Activated T-helper 1 cell treated with anti-CD3 and anti-CD28 coated beads, Interleukin-12 subunit alpha, Interleukin-12 subunit beta, Interleukin-2, Interleukin-4 antibody, amounts not matched to agents 30 ng/mL and 10 ng/mL and 1 ng/mL, durations not matched to agents 14 hours and 24 hours and 36 hours (primary cell): ENCODE data around the gene CEP20. TPM values are rescaled to one million over a fixed set of nuclear protein-coding genes. Genes with fewer than 3 reads are reported as not detected.

Source experiments
- DNase-seq: peaks from one replicate; pipeline ENCODE4 v3.0.0; 2021; ENCODE audit warnings: low spot score
- H3K27ac Mint-ChIP-seq: one replicate; pipeline ENCODE4 v1.8.0; 2021; ENCODE audit warnings: mild to moderate bottlenecking, mixed read lengths
- H3K27me3 Mint-ChIP-seq: one replicate; pipeline ENCODE4 v1.8.0; 2022; ENCODE audit warnings: mild to moderate bottlenecking, moderate library complexity, mixed read lengths; ENCODE audit not compliant: insufficient read depth
- H3K36me3 Mint-ChIP-seq: one replicate; pipeline ENCODE4 v1.8.0; 2021; ENCODE audit warnings: low read depth, mixed read lengths
- H3K4me1 Mint-ChIP-seq: one replicate; pipeline ENCODE4 v1.8.0; 2021; ENCODE audit warnings: low read depth, mixed read lengths
- H3K4me3 Mint-ChIP-seq: one replicate; pipeline ENCODE4 v1.8.0; 2021; ENCODE audit warnings: mild to moderate bottlenecking, moderate library complexity, mixed read lengths
- H3K9me3 Mint-ChIP-seq: one replicate; pipeline ENCODE4 v1.8.0; 2021; ENCODE audit warnings: mixed read lengths
- intact Hi-C: fragments of 100-400 bp; cut with micrococcal nuclease; formaldehyde crosslinking; loops from one replicate; pipeline ENCODE4 v1.15.1; 2024
- total RNA-seq: library from RNA; stranded (reverse); gene quantifications from 2 replicates; pipeline ENCODE4 v1.2.3, GENCODE V29; 2022

CEP20 gene
- total RNA-seq, 1 donor from 2014 or later, result 50.2 TPM

DNA sequence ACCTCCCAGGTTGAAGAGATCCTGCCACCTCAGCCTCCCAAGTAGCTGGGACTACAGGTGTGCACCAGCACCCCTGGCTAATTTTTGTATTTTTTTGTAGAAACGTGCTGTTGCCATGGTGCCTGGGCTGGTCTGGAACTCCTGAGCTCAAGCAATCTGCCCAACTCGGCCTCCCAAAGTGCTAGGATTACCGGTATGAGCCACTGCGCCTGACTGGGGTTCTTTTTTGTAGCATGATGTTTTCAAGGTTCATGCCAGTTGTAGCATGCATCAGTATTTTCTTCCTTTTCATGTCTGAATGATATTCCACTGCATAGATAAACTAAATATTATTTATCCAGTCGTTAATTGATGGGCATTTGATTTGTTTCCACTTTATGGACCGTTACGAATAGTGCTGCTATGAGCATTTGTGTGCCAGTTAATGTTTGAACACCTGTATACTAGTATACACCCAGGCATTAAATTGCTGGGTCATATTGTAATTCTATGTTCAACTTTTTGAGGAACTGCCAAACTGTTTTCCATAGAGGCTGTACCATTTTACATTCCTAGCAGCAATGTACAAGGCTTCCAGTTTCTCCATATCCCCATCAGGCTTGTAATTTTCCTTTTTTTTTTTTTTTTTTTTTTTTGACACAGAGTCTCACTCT is 24.8 kb upstream of the CEP20 start:
- Mint-ChIP-seq H3K4me1 (peaks cover 17% of the 10 kb centered on the region), H3K9me3 (peaks cover 4% of the 10 kb centered on the region), H3K36me3 (peaks cover 9% of the 10 kb centered on the region), H3K27me3 (peaks cover 2% of the 10 kb centered on the region), H3K27ac (peak overlapping the region; percentile 77), H3K4me3 (no peak overlapping the region)
- no peak for DNase-seq
- intact Hi-C loops, result loop anchor here (2.0 kb wide), 1 partner anchor 14 kb away; no protein-coding TSS in a partner anchor

DNA sequence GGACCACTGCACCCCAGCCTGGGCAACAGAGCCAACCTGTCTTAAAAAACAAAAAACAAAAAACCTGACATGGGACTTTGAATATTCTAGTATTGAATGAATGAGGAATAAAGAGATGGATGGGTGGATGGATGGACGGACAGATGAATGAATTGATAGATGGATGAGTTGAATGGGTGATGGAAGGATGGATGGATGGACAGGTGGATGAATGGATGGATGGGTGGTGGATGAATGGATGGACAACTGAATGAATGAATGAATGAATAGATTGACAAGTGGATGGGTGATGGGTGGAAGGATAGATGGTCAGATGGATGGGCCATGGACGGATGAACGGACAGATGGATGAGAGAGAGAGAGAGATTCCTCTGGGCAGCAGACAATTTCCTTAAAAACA is 22.8 kb upstream of the CEP20 start:
- H3K27ac Mint-ChIP-seq, result no peak overlapping the region
- no peak for DNase-seq
- H3K36me3 Mint-ChIP-seq, result peaks cover 10% of the 10 kb centered on the region
- H3K4me1 Mint-ChIP-seq, result peaks cover 24% of the 10 kb centered on the region
- intact Hi-C loops, result no loop called here
- peaks cover 10% of the 10 kb centered on the region for H3K9me3 Mint-ChIP-seq
- peaks cover 2% of the 10 kb centered on the region for H3K27me3 Mint-ChIP-seq
- H3K4me3 Mint-ChIP-seq, result no peak overlapping the region

DNA sequence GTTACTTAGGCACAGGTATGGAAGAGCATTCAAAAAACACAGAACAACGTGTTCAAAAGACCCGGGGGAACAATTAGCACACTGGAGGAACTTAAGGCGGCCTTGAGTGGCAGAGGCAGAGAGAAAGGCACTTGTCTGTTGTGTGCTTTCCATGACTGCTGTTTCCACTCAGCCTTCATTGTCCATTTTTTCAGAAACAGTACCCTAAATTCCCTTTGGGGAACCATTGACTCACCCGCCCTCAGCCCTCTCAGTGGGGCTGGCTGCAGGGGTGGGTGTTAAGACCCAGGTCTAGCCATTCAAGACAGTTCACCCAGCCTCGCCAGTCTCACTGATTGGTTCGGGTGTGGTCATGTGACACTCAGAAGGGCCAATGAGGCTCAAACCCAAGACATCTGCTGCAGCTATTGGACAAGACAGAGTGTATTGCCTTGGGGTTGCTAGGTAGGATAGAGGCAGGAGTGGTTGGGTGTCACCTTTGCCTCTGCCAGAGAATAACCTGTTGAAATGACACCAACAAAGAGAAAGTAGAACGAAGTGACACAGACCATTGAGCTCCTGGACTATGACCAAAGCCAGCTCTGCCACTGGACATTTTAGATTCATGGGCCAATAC is 19.6 kb upstream of the CEP20 start:
- H3K4me3 Mint-ChIP-seq, result no peak overlapping the region

DNA sequence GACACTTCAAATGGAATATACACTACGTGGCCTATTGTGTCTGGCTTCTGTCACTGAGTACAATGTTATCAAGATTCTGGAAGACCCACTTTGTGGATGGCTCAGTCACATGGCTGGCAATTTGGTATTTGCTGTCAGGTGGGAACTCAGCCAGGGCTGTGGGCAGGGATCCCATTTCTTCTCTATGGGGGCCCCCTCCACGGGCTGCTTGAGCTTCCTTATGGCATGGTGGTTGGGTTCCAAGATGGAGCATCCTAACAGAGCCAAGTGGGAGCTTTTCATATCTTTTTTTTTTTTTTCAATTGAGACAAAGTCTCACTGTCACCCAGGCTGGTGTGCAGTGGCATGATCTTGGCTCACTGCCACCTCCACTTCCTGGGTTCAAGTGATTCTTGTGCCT is 18.0 kb upstream of the CEP20 start:
- Mint-ChIP-seq H3K27ac (no peak overlapping the region), H3K27me3 (peaks cover 5% of the 10 kb centered on the region), H3K4me3 (no peak overlapping the region), H3K36me3 (peaks cover 4% of the 10 kb centered on the region), H3K9me3 (peaks cover 7% of the 10 kb centered on the region), H3K4me1 (peaks cover 10% of the 10 kb centered on the region)
- intact Hi-C loops, result no loop called here
- DNase-seq, result no peak

More for the DNA sequence above, 19.6 kb upstream of the CEP20 start:
- peak; percentile 5 for DNase-seq
- Mint-ChIP-seq H3K27ac (peak overlapping the region; percentile 36), H3K9me3 (peaks cover 7% of the 10 kb centered on the region), H3K4me1 (peaks cover 21% of the 10 kb centered on the region), H3K36me3 (peaks cover 6% of the 10 kb centered on the region), H3K27me3 (peaks cover 3% of the 10 kb centered on the region)
- intact Hi-C loops, result loop anchor here (1.0 kb wide), 1 partner anchor 11 kb away; no protein-coding TSS in a partner anchor

DNA sequence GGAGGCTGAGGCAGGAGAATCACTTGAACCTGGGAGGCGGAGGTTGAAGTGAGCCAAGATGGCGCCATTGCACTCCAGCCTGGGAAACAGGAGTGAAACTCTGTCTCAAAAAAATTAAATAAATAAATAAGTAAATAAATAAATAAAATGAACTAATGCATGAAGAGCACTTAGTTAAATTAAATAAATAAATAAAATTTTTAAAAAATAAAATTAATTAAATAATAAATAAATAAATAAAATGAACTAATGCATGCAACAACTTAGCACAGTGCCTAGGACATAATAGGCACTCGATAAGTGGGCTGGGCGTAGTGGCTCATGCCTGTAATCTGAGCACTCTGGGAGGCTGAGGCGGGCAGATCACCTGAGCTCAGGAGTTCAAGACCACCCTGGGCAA is 15.6 kb upstream of the CEP20 start:
- no peak for DNase-seq
- H3K4me3 Mint-ChIP-seq, result no peak overlapping the region

DNA sequence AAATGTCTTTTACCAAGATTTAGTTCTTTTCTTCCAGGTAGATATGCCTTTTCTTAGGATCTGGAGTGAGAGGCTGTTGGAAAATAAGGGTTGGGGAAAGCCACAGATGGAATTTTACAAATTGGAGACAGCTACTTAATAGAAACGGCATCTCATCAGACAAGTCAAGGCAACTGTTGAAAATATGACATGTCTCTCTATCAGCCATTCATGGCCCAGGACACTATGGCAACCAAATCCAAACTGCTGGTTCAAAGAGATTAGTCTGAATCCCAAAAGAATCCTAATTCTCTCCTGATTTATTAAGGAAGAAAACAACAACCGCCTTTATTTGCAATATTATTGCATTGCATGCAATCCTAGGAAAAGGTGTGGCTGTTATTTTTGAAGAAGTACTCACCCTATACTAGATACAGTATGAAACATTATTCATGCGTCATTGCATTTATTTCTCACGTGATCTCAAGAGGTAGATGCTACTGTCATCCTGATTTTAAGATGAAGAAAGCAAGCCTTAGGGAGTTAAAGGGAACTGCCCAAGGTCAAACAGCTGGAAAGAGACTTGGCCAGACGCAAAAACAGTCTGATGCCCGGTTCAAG is 12.6 kb upstream of the CEP20 start:
- H3K27ac Mint-ChIP-seq, result no peak overlapping the region
- no peak for DNase-seq
- H3K9me3 Mint-ChIP-seq, result no peaks in the 10 kb centered on the region
- peaks cover 4% of the 10 kb centered on the region for H3K27me3 Mint-ChIP-seq
- no peak overlapping the region for H3K4me3 Mint-ChIP-seq
- peaks cover 33% of the 10 kb centered on the region for H3K4me1 Mint-ChIP-seq
- no peaks in the 10 kb centered on the region for H3K36me3 Mint-ChIP-seq
- intact Hi-C loops, result no loop called here

More for the DNA sequence above, 15.6 kb upstream of the CEP20 start:
- Mint-ChIP-seq H3K36me3 (peaks cover 2% of the 10 kb centered on the region), H3K27ac (no peak overlapping the region), H3K27me3 (peaks cover 4% of the 10 kb centered on the region), H3K4me1 (peaks cover 21% of the 10 kb centered on the region), H3K9me3 (peaks cover 7% of the 10 kb centered on the region)
- intact Hi-C loops, result no loop called here

DNA sequence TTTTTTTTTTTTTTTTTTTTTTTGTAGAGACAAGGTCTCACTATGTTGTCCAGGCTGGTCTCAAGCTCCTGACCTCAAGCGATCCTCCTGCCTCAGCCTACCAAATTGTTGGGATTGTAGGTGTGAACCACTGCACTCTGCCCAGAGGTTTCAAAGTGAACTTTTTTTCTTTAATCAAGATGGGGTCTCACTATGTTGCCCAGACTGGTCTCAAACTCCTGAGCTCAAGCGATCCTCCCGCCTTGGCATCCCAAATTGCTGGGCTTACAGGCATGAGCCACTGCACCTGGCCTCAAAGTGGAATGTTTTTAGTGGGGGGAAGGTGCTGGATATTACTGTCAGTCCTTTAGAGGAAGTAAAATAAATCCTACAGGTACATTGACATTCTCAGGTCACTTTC is 12.0 kb upstream of the CEP20 start:
- Mint-ChIP-seq H3K4me1 (peaks cover 33% of the 10 kb centered on the region), H3K36me3 (no peaks in the 10 kb centered on the region), H3K27ac (no peak overlapping the region), H3K27me3 (peaks cover 4% of the 10 kb centered on the region), H3K9me3 (no peaks in the 10 kb centered on the region), H3K4me3 (no peak overlapping the region)
- DNase-seq, result no peak
- intact Hi-C loops, result no loop called here

DNA sequence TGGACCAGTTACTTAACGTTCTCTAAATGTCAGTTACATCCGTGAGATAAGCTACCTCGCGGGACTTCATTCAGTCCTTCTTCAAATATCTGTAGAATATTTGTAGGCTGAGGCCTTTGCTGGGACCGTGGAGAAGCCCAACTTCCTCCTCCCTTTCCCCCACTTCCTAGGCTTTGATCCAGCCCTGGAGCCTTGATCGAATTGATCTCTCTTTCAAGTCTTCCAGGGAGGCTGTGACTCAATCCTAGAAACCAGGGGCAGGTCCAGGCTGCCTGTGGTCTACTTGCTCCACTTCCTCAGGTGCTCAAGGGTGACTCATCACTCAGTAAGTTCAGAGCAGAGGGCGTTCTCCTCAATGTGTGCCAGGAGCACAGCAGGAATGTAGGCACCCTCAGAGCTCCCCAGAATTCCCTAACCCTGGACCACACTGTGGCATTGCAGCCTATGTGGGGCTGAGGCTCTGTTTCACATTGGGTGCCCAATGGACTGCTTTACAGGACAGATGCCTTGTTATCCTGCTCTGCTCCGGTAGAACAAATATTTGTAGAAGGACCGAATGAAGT is 11.2 kb upstream of the CEP20 start:
- intact Hi-C loops, result loop anchor here (1.0 to 2.0 kb wide), 4 partner anchors 11 to 62 kb away; partner anchors contain the start of gene CEP20
- Mint-ChIP-seq H3K4me1 (peaks cover 33% of the 10 kb centered on the region), H3K4me3 (peak overlapping the region; percentile 46), H3K27ac (peak overlapping the region; percentile 6), H3K27me3 (peaks cover 4% of the 10 kb centered on the region), H3K36me3 (no peaks in the 10 kb centered on the region), H3K9me3 (no peaks in the 10 kb centered on the region)
- DNase-seq, result peak; percentile 54

DNA sequence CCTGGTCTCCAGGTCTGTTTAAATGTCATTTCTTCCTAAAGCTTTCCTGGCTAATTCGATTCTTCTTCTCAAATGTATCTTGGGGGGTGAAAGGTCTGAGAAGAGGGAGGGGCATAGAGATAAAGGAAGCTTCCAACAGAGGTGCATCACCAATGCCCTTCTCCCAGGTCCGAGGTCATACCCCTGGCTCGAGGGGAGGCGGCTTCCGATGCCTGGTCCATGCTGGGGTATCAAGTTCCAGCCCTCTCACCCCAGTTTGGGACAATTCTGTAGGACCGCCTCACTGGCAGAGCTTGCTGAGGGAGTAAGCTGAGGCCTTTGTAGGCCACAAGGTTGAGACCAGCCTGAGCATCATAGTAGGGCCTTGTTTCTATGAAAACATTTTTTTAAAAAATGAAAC is 10.3 kb upstream of the CEP20 start:
- H3K27ac Mint-ChIP-seq, result peak overlapping the region; percentile 80
- H3K36me3 Mint-ChIP-seq, result peaks cover 2% of the 10 kb centered on the region
- H3K9me3 Mint-ChIP-seq, result no peaks in the 10 kb centered on the region
- H3K4me3 Mint-ChIP-seq, result peak overlapping the region; percentile 47
- intact Hi-C loops, result loop anchor here (1.0 to 2.0 kb wide), 4 partner anchors 10 to 63 kb away; partner anchors contain the start of gene CEP20
- peaks cover 33% of the 10 kb centered on the region for H3K4me1 Mint-ChIP-seq
- DNase-seq, result no peak
- H3K27me3 Mint-ChIP-seq, result peaks cover 4% of the 10 kb centered on the region

DNA sequence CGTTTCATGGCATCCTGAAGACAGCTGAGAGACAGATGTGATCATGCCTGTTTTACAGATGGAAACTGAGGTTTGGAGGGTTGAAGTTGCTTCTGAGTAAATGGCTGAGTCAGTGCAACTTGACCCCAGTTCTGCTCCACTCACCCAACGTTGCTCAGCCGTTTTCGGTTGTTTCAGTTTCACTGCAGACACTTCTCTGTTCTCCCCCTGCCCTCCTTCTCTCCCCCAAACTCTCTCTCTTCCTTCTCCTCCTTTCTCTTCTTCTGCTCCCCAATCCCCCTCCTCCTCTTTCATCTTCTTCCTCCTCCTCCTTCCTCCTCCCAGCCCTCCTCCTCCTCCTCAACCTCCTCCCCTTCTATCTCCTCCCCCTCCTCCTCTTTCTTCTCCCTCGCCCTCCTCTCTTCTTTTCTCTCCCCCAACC is 9.4 kb upstream of the CEP20 start:
- peaks cover 2% of the 10 kb centered on the region for H3K36me3 Mint-ChIP-seq
- peak overlapping the region; percentile 69 for H3K4me3 Mint-ChIP-seq
- peaks cover 2% of the 10 kb centered on the region for H3K27me3 Mint-ChIP-seq
- peak overlapping the region; percentile 94 for H3K27ac Mint-ChIP-seq
- DNase-seq, result peak; percentile 27
- H3K9me3 Mint-ChIP-seq, result no peaks in the 10 kb centered on the region
- intact Hi-C loops, result loop anchor here (1.0 to 2.0 kb wide), 3 partner anchors 10 to 53 kb away; no protein-coding TSS in a partner anchor
- H3K4me1 Mint-ChIP-seq, result peaks cover 33% of the 10 kb centered on the region

DNA sequence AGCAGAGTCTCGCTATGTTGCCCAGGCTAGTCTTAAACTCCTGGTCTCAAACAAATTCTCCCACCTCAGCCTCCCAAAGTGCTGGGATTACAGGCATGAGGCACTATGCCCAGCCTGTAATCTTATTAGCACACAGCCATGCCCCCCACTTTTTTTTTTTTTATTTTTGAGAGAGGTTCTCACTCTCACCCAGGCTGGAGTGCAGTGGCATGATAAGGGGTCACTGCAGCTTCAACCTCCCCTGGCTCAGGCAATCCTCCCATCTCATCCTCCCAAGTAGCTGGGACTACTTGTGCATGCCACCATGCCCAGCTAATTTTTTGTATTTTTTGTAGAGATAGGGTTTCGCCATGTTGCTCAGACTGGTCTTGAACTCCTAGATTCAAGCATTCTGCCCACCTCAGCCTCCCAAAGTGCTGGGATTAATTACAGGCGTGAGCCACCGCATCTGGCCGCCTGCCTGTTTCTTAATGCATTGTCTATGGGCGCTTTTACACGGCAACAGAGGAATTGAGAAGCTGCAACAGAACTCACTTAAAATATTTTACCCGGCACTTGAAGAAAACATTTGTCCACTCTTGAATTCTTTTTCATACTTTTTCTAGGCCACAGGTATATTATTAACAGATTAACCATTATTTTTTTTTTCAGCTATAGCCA is 8.8 kb upstream of the CEP20 start:
- peak overlapping the region; percentile 69 for H3K4me3 Mint-ChIP-seq
- H3K4me1 Mint-ChIP-seq, result peaks cover 33% of the 10 kb centered on the region
- no peak for DNase-seq
- H3K36me3 Mint-ChIP-seq, result peaks cover 2% of the 10 kb centered on the region
- no peaks in the 10 kb centered on the region for H3K9me3 Mint-ChIP-seq
- no peaks in the 10 kb centered on the region for H3K27me3 Mint-ChIP-seq
- peak overlapping the region; percentile 94 for H3K27ac Mint-ChIP-seq
- intact Hi-C loops, result loop anchor here (1.0 kb wide), 1 partner anchor 11 kb away; no protein-coding TSS in a partner anchor

DNA sequence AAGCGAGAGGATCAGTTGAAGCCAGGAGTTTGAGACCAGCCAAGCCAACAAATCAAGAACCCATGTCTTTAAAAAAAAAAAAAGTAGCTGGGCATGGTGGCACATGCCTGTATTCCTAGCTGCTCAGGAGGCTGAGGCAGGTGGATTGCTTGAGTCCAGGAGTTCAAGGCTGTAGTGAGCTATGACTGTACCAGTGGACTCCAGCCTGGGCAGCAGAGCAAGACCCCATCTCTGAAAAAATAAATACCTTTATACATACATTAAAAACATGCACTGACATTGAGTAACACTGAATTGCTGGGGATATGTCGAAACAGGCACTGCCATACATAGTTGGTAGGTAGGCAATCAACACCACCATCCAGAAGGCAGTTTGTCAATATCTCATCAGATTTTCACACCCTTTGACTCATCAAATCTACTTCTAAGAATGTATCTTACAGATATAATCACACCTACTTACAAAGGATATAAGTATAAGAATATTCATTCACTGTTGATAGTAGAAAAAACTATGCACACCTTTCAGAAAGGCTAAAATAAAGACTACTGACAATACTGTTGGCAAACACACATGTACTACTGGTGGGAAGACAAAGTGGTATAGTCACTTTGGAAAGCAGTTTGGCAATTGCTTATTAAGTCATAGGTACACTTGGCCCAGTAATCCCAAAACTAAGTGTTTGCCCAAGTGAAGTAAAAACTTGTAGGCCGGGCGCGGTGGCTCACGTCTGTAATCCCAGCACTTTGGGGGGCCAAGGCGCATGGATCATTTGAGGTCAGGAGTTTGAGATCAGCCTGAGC is 6.4 kb upstream of the CEP20 start:
- intact Hi-C loops, result no loop called here
- Mint-ChIP-seq H3K27me3 (no peaks in the 10 kb centered on the region), H3K4me1 (peaks cover 30% of the 10 kb centered on the region), H3K9me3 (no peaks in the 10 kb centered on the region), H3K36me3 (peaks cover 2% of the 10 kb centered on the region), H3K27ac (no peak overlapping the region), H3K4me3 (no peak overlapping the region)
- DNase-seq, result no peak
